GM15510 (cell line): Measurements from ENCODE around the gene RTF2.

Experiments used
- POLR2A ChIP-seq: IDR thresholded peaks from 3 replicates; pipeline ENCODE4 v1.6.1; 2011; ENCODE audit warnings: borderline replicate concordance; ENCODE audit not compliant: insufficient read length; ENCODE audit errors: extremely low read depth

The RTF2 gene

GRCh38 chr20:56542489-56543030 lies 74.1 kb downstream of the RTF2 start:
- no peak for TF ChIP-seq POLR2A

DNA sequence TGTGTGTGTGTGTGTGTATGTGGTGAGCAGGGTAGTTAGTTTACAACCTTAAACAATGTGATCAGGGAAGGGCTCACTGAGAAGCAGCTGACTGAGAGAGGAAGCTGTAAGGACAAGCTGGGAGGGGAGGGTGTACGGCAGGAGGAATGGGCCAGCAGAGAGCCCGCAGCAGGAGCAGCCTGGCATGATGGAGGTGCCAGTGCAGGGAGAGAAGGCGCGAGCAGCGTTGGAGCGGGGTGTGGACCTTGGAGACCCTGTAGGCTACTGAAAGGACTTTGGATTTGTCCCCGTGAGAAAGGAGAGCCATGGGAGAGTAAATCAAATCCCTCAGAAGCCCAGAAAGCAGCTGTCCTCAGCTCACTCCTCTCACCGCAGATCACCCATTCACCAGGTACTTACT lies 83.1 kb downstream of the RTF2 start:
- no peak for TF ChIP-seq POLR2A

DNA sequence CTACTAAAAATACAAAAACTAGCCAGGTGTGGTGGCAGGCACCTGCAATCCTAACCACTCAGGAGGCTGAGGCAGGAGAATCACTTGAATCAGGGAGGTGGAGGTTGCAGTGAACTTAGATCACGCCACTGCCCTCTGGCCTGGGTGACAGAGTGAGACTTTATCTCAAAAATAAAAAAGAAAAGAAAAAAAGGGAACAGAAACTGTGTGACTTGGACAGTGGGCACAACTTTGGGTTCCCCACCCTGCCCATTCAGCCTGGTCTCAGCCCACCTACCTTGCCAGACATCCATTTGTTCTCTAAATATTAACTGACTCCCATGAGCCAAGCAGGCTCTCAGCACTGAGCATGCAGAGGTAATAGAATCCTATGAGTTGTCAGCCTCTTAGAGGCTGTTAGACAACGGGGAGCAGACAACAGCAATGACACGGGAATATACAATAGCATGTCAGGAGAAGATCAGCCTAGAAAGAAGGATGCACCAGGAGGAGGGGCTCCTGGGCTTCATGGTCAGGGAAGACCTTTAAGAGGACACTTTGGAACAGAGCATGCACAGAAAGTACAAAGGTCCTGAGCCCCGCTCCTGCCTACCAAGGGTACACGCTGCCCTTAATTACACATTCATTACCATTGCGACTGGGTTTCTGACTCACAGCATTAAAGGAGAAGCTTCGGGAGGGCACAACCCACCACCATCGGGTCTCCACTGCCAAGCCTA lies 84.6 kb downstream of the RTF2 start:
- no peak for TF ChIP-seq POLR2A

DNA sequence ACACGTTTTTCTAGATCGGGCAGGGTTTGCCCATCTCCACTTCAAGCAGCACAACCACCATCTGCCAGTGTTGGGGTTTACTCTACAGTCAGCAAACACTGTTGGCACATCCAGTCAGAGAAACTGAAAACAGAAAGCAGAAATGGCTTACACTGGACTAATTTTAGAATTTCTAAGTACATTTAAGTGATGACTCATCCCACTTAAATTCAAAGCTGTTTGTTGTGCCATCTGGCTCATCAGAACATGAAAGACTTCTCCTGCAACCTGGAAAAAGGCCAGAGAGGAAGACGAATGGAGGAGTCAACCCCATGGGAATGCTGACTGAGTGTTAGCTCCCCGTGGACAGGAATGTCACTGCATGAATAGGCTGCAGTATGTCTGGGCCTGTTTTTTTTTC lies 86.4 kb downstream of the RTF2 start:
- TF ChIP-seq POLR2A = no peak

- no peak for TF ChIP-seq POLR2A
Measured at GRCh38 chr20:56558968-56559367, 90.5 kb downstream of the RTF2 start.

GRCh38 chr20:56565511-56565910 lies 97.1 kb downstream of the RTF2 start:
- TF ChIP-seq POLR2A = no peak

DNA sequence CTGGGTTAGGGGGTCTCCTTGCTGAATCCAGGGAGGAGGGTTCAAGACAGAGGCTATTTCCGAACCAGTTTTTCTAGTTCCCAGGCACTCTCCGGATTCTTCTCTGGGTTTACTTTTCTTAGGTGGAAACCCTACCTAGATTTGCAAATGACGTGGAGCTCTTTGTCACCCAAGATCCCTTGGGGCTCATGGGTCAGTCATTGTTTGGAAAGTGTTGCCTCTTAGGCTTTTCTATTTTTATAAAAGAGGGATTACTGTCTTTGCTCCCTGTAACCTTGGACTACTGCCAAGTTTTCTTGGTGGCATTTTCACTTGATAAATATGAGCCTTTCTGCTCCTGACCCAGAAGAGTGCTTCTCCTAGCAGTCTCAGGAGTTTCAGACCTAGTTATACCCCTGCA lies 98.2 kb downstream of the RTF2 start:
- TF ChIP-seq POLR2A = no peak
